GM23248 (cell line): ENCODE data around the gene MAGEC2. TPM values are rescaled to one million over a fixed set of nuclear protein-coding genes. Genes with fewer than 3 reads are reported as not detected.

Experiments used
- DNase-seq: peaks from one replicate; pipeline ENCODE4 v3.0.0-alpha.2; 2015
- H2AFZ ChIP-seq: fragments of 200-600 bp; sonication (generic); 2 replicates; pipeline ENCODE4 v1.6.1; 2016; ENCODE audit warnings: antibody characterized with exemption
- H3F3A ChIP-seq: fragments of 200-600 bp; sonication (generic); 2 replicates; pipeline ENCODE4 v1.6.1; 2016; ENCODE audit warnings: mild to moderate bottlenecking, antibody characterized with exemption, mixed run types; ENCODE audit not compliant: insufficient read depth
- H3K27ac ChIP-seq: fragments of 200-600 bp; sonication (generic); 2 replicates; pipeline ENCODE4 v1.5.1; 2016; ENCODE audit warnings: mild to moderate bottlenecking
- H3K27me3 ChIP-seq: fragments of 200-600 bp; sonication (generic); replicated peaks from 2 replicates; pipeline ENCODE4 v1.6.1; 2016; ENCODE audit warnings: mild to moderate bottlenecking; ENCODE audit not compliant: insufficient read depth
- H3K36me3 ChIP-seq: fragments of 200-600 bp; sonication (generic); 2 replicates; pipeline ENCODE4 v1.6.1; 2016; ENCODE audit warnings: low read depth, mild to moderate bottlenecking
- H3K4me1 ChIP-seq: fragments of 200-600 bp; sonication (generic); 2 replicates; pipeline ENCODE4 v1.6.1; 2016; ENCODE audit warnings: mild to moderate bottlenecking; ENCODE audit not compliant: insufficient read depth
- H3K4me2 ChIP-seq: fragments of 200-600 bp; sonication (generic); one replicate; pipeline ENCODE4 v1.6.1; 2016; ENCODE audit warnings: mild to moderate bottlenecking; ENCODE audit not compliant: unreplicated experiment
- H3K4me3 ChIP-seq: fragments of 200-600 bp; sonication (generic); 2 replicates; pipeline ENCODE4 v1.5.1; 2016; ENCODE audit warnings: mild to moderate bottlenecking
- H3K79me2 ChIP-seq: fragments of 200-600 bp; sonication (generic); 2 replicates; pipeline ENCODE4 v1.6.1; 2016; ENCODE audit warnings: mild to moderate bottlenecking; ENCODE audit not compliant: insufficient read depth
- H3K9ac ChIP-seq: fragments of 200-600 bp; sonication (generic); 2 replicates; pipeline ENCODE4 v1.6.1; 2016; ENCODE audit warnings: mild to moderate bottlenecking
- H3K9me2 ChIP-seq: fragments of 200-600 bp; sonication (generic); 2 replicates; pipeline ENCODE4 v1.6.1; 2016; ENCODE audit warnings: mixed run types, mild to moderate bottlenecking, moderate library complexity; ENCODE audit not compliant: insufficient read depth
- H3K9me3 ChIP-seq: fragments of 200-600 bp; sonication (generic); one replicate; pipeline ENCODE4 v1.6.1; 2017; ENCODE audit warnings: low read depth
- H4K20me1 ChIP-seq: fragments of 200-600 bp; sonication (generic); 2 replicates; pipeline ENCODE4 v1.6.0; 2016; ENCODE audit not compliant: insufficient read depth
- EZH2 ChIP-seq: fragments of 200-600 bp; sonication (generic); IDR thresholded peaks from 2 replicates; pipeline ENCODE4 v1.6.1; 2018; ENCODE audit warnings: antibody characterized with exemption, mild to moderate bottlenecking; ENCODE audit not compliant: insufficient read depth, poor library complexity, severe bottlenecking
- EZH2phosphoT487 ChIP-seq: fragments of 200-600 bp; sonication (generic); IDR thresholded peaks from 2 replicates; pipeline ENCODE4 v1.6.1; 2018; ENCODE audit warnings: antibody characterized with exemption, moderate library complexity, mild to moderate bottlenecking, low read depth; ENCODE audit not compliant: insufficient read depth
- WGBS, 2 experiments: methylation state at CpG; one replicate each; pipeline ENCODE4 v1.1.6; 2015 to 2017; ENCODE audit warnings: low lambda C conversion rate in 2 of 2, low coverage in 1 of 2; ENCODE audit errors: missing lambda C conversion rate in 2 of 2; 5-methylcytosine and 5-hydroxymethylcytosine counted together
- in situ Hi-C: fragments of 300-500 bp; cut with MboI; formaldehyde crosslinking; loops from 2 replicates; pipeline ENCODE4 v1.15.0; 2020
- polyA plus RNA-seq: library from polyadenylated mRNA; unstranded; fragments of >200 nt; fragmentation: Nextera tagmentation; extraction: Ambion mirVana; gene quantifications from 2 replicates; pipeline ENCODE4 v1.2.1, GENCODE V29; 2016
- total RNA-seq: library from RNA; depleted of rRNA; stranded (reverse); fragments of >200 nt; shearing (Covaris generic); gene quantifications from 2 replicates; pipeline ENCODE4 v1.2.3, GENCODE V29; 2014; rRNA removed

The MAGEC2 gene
- total RNA-seq (not detected in 2 replicates), polyA plus RNA-seq (0.15 TPM in 1 of 2 replicates, not detected in the other)

- 33 to 62% methylated on average over 3 to 21 of the region's 28 CpGs for WGBS, 2 experiments
- no peak within 1 kb of the TSS for H3K27ac ChIP-seq
- no peaks in the 10 kb centered on the region for H4K20me1 ChIP-seq
- no peaks in the 10 kb centered on the region for H3K36me3 ChIP-seq
- in situ Hi-C loops = no loop called here
- no peak within 1 kb of the TSS for H3K4me2 ChIP-seq
- DNase-seq = no peak
- H2AFZ ChIP-seq = no peak within 1 kb of the TSS
- H3K4me1 ChIP-seq = no peaks in the 10 kb centered on the region
- no peaks in the 10 kb centered on the region for H3K79me2 ChIP-seq
- H3K4me3 ChIP-seq = no peak within 1 kb of the TSS
- H3K9ac ChIP-seq = no peak within 1 kb of the TSS
- no peaks in the 10 kb centered on the region for H3K27me3 ChIP-seq
- H3F3A ChIP-seq = no peaks in the 10 kb centered on the region
- H3K9me3 ChIP-seq = no peaks in the 10 kb centered on the region
- TF ChIP-seq EZH2phosphoT487 (no peak), EZH2 (no peak)
- H3K9me2 ChIP-seq = no peaks in the 10 kb centered on the region
Observed at GRCh38 chrX:142204522-142205433, at the start of gene MAGEC2. TSS of gene MAGEC2 (minus strand) at chrX:142205290. CDS start at chrX:142203987, 1,303 bp downstream.

DNA sequence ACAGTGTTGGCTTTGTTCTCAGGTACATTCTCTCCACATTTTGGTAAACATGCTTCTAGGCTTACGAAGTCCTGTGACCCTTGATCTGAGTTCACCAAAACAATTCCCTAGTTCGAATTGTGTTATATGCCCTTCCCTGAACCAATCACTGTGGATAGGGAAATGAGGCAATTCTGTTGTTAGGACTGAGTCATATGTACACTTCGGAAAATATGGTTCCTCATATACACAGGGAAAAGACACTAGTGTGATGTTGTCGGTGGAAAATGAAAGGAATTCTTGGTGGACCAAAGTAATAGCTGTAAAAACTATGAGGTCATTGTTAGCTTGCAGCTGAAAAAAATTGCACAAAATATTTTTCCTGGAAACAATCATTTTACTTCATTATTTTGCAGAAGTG is 46.6 kb upstream of the MAGEC2 start:
- no peaks in the 10 kb centered on the region for H3K36me3 ChIP-seq
- H3K9ac ChIP-seq = no peak overlapping the region
- WGBS, 2 experiments = 8 to 15% methylated on average over 4 of the region's 4 CpGs
- no peak overlapping the region for H3K27ac ChIP-seq
- in situ Hi-C loops = no loop called here
- no peaks in the 10 kb centered on the region for H3K27me3 ChIP-seq
- no peaks in the 10 kb centered on the region for H3F3A ChIP-seq
- H3K4me1 ChIP-seq = no peaks in the 10 kb centered on the region
- no peaks in the 10 kb centered on the region for H3K9me2 ChIP-seq
- no peak overlapping the region for H2AFZ ChIP-seq
- no peak overlapping the region for H3K4me3 ChIP-seq
- H4K20me1 ChIP-seq = no peaks in the 10 kb centered on the region
- DNase-seq = no peak
- H3K4me2 ChIP-seq = no peak overlapping the region
- H3K79me2 ChIP-seq = no peaks in the 10 kb centered on the region
- no peaks in the 10 kb centered on the region for H3K9me3 ChIP-seq
- TF ChIP-seq EZH2phosphoT487 (no peak), EZH2 (no peak)

- Histone ChIP-seq H3K9ac (no peak overlapping the region), H3K27me3 (no peaks in the 10 kb centered on the region), H3K9me2 (no peaks in the 10 kb centered on the region), H3K27ac (no peak overlapping the region), H3F3A (no peaks in the 10 kb centered on the region), H3K4me1 (no peaks in the 10 kb centered on the region), H3K9me3 (no peaks in the 10 kb centered on the region), H3K79me2 (no peaks in the 10 kb centered on the region), H4K20me1 (no peaks in the 10 kb centered on the region), H3K4me2 (no peak overlapping the region), H3K36me3 (no peaks in the 10 kb centered on the region), H2AFZ (no peak overlapping the region), H3K4me3 (no peak overlapping the region)
- WGBS, 2 experiments = 8 to 19% methylated on average over 4 of the region's 4 CpGs
- no peak for DNase-seq
- TF ChIP-seq EZH2 (no peak), EZH2phosphoT487 (no peak)
- in situ Hi-C loops = no loop called here
Observed at GRCh38 chrX:142251202-142251601, 46.1 kb upstream of the MAGEC2 start.

- H3K4me1 ChIP-seq = no peaks in the 10 kb centered on the region
- H3K9ac ChIP-seq = no peak overlapping the region
- WGBS, 2 experiments = 22 to 30% methylated on average over 2 to 3 of the region's 4 CpGs
- no peaks in the 10 kb centered on the region for H3K79me2 ChIP-seq
- DNase-seq = no peak
- H3K36me3 ChIP-seq = no peaks in the 10 kb centered on the region
- no peak overlapping the region for H3K27ac ChIP-seq
- no peak overlapping the region for H3K4me2 ChIP-seq
- no peak for TF ChIP-seq EZH2phosphoT487
- no peak for TF ChIP-seq EZH2
- H3K27me3 ChIP-seq = no peaks in the 10 kb centered on the region
- H3K4me3 ChIP-seq = no peak overlapping the region
- H3K9me2 ChIP-seq = no peaks in the 10 kb centered on the region
- H3F3A ChIP-seq = no peaks in the 10 kb centered on the region
- in situ Hi-C loops = no loop called here
- no peaks in the 10 kb centered on the region for H3K9me3 ChIP-seq
- H2AFZ ChIP-seq = no peak overlapping the region
- H4K20me1 ChIP-seq = no peaks in the 10 kb centered on the region
Observed at GRCh38 chrX:142250502-142250901, 45.4 kb upstream of the MAGEC2 start.
